Measurements from ENCODE around the gene AGAP3. TPM values are rescaled to one million over a fixed set of nuclear protein-coding genes. Genes with fewer than 3 reads are reported as not detected.

The AGAP3 gene
- total RNA-seq, 4 donors from 2014 or later: 34.6 to 53.0 (median 47.9) TPM

GRCh38 chr7:151168787-151169162, 82.5 kb downstream of the AGAP3 start:
- ATAC-seq (ENCODE audit: low FRiP score) (no peak), DNase-seq (ENCODE audit: low spot score) (no peak)
- no peak for TF ChIP-seq CTCF (IDR thresholded peaks at IDR 0.05)

- ATAC-seq (ENCODE audit: low FRiP score) (peak; percentile 89), DNase-seq (ENCODE audit: low spot score) (peak; percentile 65)
- TF ChIP-seq CTCF (IDR thresholded peaks at IDR 0.05): peak; percentile 63 to 99 (median 97)
Measured at GRCh38 chr7:151172273-151173141, 86.2 kb downstream of the AGAP3 start.

GRCh38 chr7:151173386-151174245, 87.3 kb downstream of the AGAP3 start:
- TF ChIP-seq CTCF (IDR thresholded peaks at IDR 0.05): no peak
- ATAC-seq (ENCODE audit: low FRiP score) (no peak), DNase-seq (ENCODE audit: low spot score) (no peak)

DNA sequence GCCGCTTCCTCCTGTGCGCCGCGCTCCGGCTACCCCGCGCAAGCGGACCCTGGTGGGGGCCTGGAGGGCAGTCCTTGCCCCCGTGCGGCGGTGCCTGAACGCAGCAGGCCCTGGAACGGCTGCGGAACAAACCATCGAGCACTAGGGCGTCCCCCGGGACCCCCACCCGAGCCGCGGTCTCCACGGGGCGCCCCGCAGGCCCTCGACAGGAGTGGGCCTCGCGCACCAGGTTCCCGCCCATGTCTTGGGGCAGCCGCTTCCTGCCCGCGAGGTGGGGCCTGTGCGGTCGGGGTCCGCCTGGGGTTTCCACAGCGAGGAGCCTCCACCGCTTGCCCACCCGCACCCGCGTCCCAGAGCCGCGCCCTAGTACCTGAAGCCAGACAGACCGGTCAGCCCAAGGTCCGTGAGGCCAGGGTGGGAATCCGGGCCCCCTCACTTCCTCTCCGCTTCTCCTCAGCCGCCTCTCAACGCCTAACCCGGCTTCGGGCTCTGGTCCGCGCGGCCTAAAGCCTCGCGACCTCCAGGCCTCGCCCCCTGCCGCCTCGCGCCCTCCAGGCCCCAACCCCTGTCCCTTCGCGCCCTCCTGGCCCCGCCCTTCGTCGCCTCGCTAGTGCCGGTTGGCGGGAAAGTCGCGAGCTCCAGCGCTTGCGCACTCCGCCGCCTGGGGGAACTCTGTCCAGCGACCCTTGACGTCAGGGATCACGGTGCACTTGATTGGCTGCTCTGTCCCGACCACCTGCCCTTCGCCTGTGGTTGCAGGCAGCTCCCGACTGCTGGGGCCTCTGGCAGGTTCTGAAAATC, 88.2 kb downstream of the AGAP3 start:
- no peak for DNase-seq (ENCODE audit: low spot score)
- ATAC-seq (ENCODE audit: low FRiP score): no peak
- no peak for TF ChIP-seq CTCF (IDR thresholded peaks at IDR 0.05)

- TF ChIP-seq CTCF (IDR thresholded peaks at IDR 0.05): no peak
- no peak for DNase-seq (ENCODE audit: low spot score)
- no peak for ATAC-seq (ENCODE audit: low FRiP score)
Measured at GRCh38 chr7:151175047-151175792, 88.9 kb downstream of the AGAP3 start.

GRCh38 chr7:151175793-151176311, 89.6 kb downstream of the AGAP3 start:
- no peak for TF ChIP-seq CTCF (IDR thresholded peaks at IDR 0.05)
- ATAC-seq (ENCODE audit: low FRiP score) (no peak), DNase-seq (ENCODE audit: low spot score) (no peak)

Data from omental fat pad (tissue), 4 donors.